HepG2 (cell line): ENCODE measurements around the gene TTC8. TPM values are rescaled to one million over a fixed set of nuclear protein-coding genes. Genes with fewer than 3 reads are reported as not detected.

ENCODE experiments used
- ATF7-NPFF ChIP-seq: sonication (generic); formaldehyde crosslinking; IDR thresholded peaks from 2 replicates; pipeline ENCODE4 v1.8.1; 2023; ENCODE audit warnings: mild to moderate bottlenecking, low read depth, missing genetic modification reagents, moderate library complexity
- HNF1B ChIP-seq: sonication (generic); formaldehyde crosslinking; IDR thresholded peaks from 2 replicates; pipeline ENCODE4 v1.5.1; 2020; ENCODE audit warnings: mild to moderate bottlenecking, moderate library complexity, missing genetic modification reagents
- MAZ ChIP-seq, 2 experiments: sonication (generic) in 1 of 2; formaldehyde crosslinking in 1 of 2; IDR thresholded peaks; 2 replicates each; pipeline versions ENCODE4 v1.5.0 to v1.6.1; 2012 to 2020; ENCODE audit warnings: low read depth in 2 of 2, mild to moderate bottlenecking in 2 of 2, borderline replicate concordance in 1 of 2, improper control_type of control experiment in 1 of 2, low read length in 1 of 2, missing genetic modification reagents in 1 of 2, moderate library complexity in 1 of 2
- MTA3 ChIP-seq: sonication (generic); formaldehyde crosslinking; IDR thresholded peaks from 2 replicates; pipeline ENCODE4 v1.4.0; 2020; ENCODE audit warnings: missing genetic modification reagents
- MTF2 ChIP-seq: sonication (generic); formaldehyde crosslinking; IDR thresholded peaks from 2 replicates; pipeline ENCODE4 v1.5.0; 2020; ENCODE audit warnings: missing genetic modification reagents, borderline replicate concordance
- MXD1 ChIP-seq: sonication (generic); formaldehyde crosslinking; IDR thresholded peaks from 2 replicates; pipeline ENCODE4 v1.4.0; 2020; ENCODE audit warnings: mild to moderate bottlenecking, missing genetic modification reagents
- MZF1 ChIP-seq: sonication (generic); formaldehyde crosslinking; IDR thresholded peaks from 2 replicates; pipeline ENCODE4 v1.8.1; 2023; ENCODE audit warnings: mild to moderate bottlenecking, missing genetic modification reagents, borderline replicate concordance
- NFKB2 ChIP-seq: sonication (generic); formaldehyde crosslinking; IDR thresholded peaks from 2 replicates; pipeline ENCODE4 v1.4.0; 2020; ENCODE audit warnings: missing genetic modification reagents, borderline replicate concordance
- NRL ChIP-seq: sonication (generic); formaldehyde crosslinking; IDR thresholded peaks from 2 replicates; pipeline ENCODE4 v1.5.0; 2020; ENCODE audit warnings: missing genetic modification reagents, mild to moderate bottlenecking, moderate library complexity, borderline replicate concordance
- PRDM10 ChIP-seq: sonication (generic); formaldehyde crosslinking; IDR thresholded peaks from 2 replicates; pipeline ENCODE4 v1.4.0; 2020; ENCODE audit warnings: low read depth, missing genetic modification reagents
- PRDM15 ChIP-seq: sonication (generic); formaldehyde crosslinking; IDR thresholded peaks from 2 replicates; pipeline ENCODE4 v1.4.0; 2020; ENCODE audit warnings: missing genetic modification reagents
- SALL1 ChIP-seq: sonication (generic); formaldehyde crosslinking; IDR thresholded peaks from 2 replicates; pipeline ENCODE4 v1.8.0; 2022; ENCODE audit warnings: mild to moderate bottlenecking, missing genetic modification reagents
- SRY ChIP-seq: sonication (generic); formaldehyde crosslinking; IDR thresholded peaks from 2 replicates; pipeline ENCODE4 v1.8.0; 2022; ENCODE audit warnings: mild to moderate bottlenecking, missing genetic modification reagents
- ZBTB38 ChIP-seq: sonication (generic); formaldehyde crosslinking; IDR thresholded peaks from 2 replicates; pipeline ENCODE4 v1.5.1; 2020; ENCODE audit warnings: mild to moderate bottlenecking, missing genetic modification reagents
- ZNF331 ChIP-seq: sonication (generic); formaldehyde crosslinking; IDR thresholded peaks from 2 replicates; pipeline ENCODE4 v1.4.0; 2020; ENCODE audit warnings: missing genetic modification reagents
- ZNF335 ChIP-seq: sonication (generic); formaldehyde crosslinking; IDR thresholded peaks from 2 replicates; pipeline ENCODE4 v1.4.0; 2020; ENCODE audit warnings: missing genetic modification reagents
- ZNF383 ChIP-seq: sonication (generic); formaldehyde crosslinking; IDR thresholded peaks from 2 replicates; pipeline ENCODE4 v1.4.0; 2020; ENCODE audit warnings: missing genetic modification reagents, mild to moderate bottlenecking, borderline replicate concordance
- ZNF468 ChIP-seq: sonication (generic); formaldehyde crosslinking; IDR thresholded peaks from 2 replicates; pipeline ENCODE4 v1.8.0; 2022; ENCODE audit warnings: mild to moderate bottlenecking, moderate library complexity, missing genetic modification reagents
- polyA plus RNA-seq, 8 experiments: library from polyadenylated mRNA; depleted of rRNA in 3 of 8; stranded (reverse) in 7 of 8; unstranded in 1 of 8; fragments of >200 nt; fragmentation: Illumina TruSeq in 4 of 8; extraction: Trizol in 4 of 8; gene quantifications; 2 replicates each; pipeline versions ENCODE4 v1.2.1 to v1.2.3, GENCODE V29; 2011 to 2016; ENCODE audit warnings: low read depth in 4 of 8, missing spikeins in 1 of 8, mixed read lengths in 1 of 8; ENCODE audit not compliant: insufficient read depth in 1 of 8
- total RNA-seq, 5 experiments: library from RNA; depleted of rRNA; stranded (reverse); fragments of >200 nt; fragmentation: Illumina TruSeq; extraction: Trizol; gene quantifications; 2 replicates each; pipeline ENCODE4 v1.2.3, GENCODE V29; 2016; ENCODE audit warnings: low read depth in 1 of 5

TTC8 gene
- total and polyA plus RNA-seq, 2 of the 13 experiments (the other 11 are each of a cell fraction or from before 2014, with no cell fraction given), result 13.8 to 15.2 TPM

- TF ChIP-seq PRDM15 (CRISPR knock-in tag) (peak; percentile 22; the same call in 1 of the 2 replicates), MTF2 (CRISPR knock-in tag) (peak; percentile 64; the same call in 1 of the 2 replicates), SRY (CRISPR knock-in tag) (peak; percentile 20; the same call in 1 of the 2 replicates), ZBTB38 (no peak; the same call in 1 of the 2 replicates), MZF1 (no peak), NFKB2 (0 out of 2 replicates have a peak, but pooled peaks have one; percentile 27), ZNF331 (CRISPR knock-in tag) (peak; percentile 27; the same call in 1 of the 2 replicates), MXD1 (CRISPR knock-in tag) (peak; percentile 76), ZNF383 (CRISPR knock-in tag) (0 out of 2 replicates have a peak, but pooled peaks have one; percentile 48), ZNF335 (0 out of 2 replicates have a peak, but pooled peaks have one; percentile 48), SALL1 (CRISPR knock-in tag) (peak; percentile 24; the same call in 1 of the 2 replicates), NRL (0 out of 2 replicates have a peak, but pooled peaks have one; percentile 40), MAZ (IDR thresholded peaks at IDR 0.05; ENCODE audit: borderline replicate concordance, low read depth, low read length) (peak; percentile 11; the same call in 1 of the 2 replicates), MAZ (CRISPR knock-in tag; IDR thresholded peaks at IDR 0.05; ENCODE audit: low read depth) (peak; percentile 65; the same call in 1 of the 2 replicates), PRDM10 (CRISPR knock-in tag) (no peak), ATF7-NPFF (CRISPR knock-in tag) (no peak), ZNF468 (no peak), HNF1B (CRISPR knock-in tag) (no peak), MTA3 (CRISPR knock-in tag) (no peak)
Measured at GRCh38 chr14:88792473-88793258, 31.8 kb upstream of the TTC8 start, which contains the start of gene EML5 (continued).
